Measurements from ENCODE around the gene DIAPH2. TPM values are rescaled to one million over a fixed set of nuclear protein-coding genes. Genes with fewer than 3 reads are reported as not detected.

Gene DIAPH2
- polyA plus RNA-seq, 1 experiment, result 3.1 TPM

- H3K36me3 ChIP-seq (ENCODE audit: control insufficient read depth, insufficient read depth, low read length), result no peaks in the 10 kb centered on the region
- no peak overlapping the region for H3K4me3 ChIP-seq (ENCODE audit: low read depth, low read length)
- POLR2A ChIA-PET, result no interaction called here
- DNase-seq (ENCODE audit: low read depth), result no peak
- TF ChIP-seq CTCF (IDR thresholded peaks at IDR 0.05; ENCODE audit: insufficient read depth, low read depth, low read length), result no peak
- CTCF ChIA-PET, result no interaction called here
- no peaks in the 10 kb centered on the region for H3K27me3 ChIP-seq (ENCODE audit: control insufficient read depth, insufficient read depth, low read length)
Observed at GRCh38 chrX:97416461-97416860, 731.8 kb downstream of the DIAPH2 start.

- CTCF ChIA-PET, result no interaction called here
- Histone ChIP-seq H3K36me3 (ENCODE audit: control insufficient read depth, insufficient read depth, low read length) (no peaks in the 10 kb centered on the region), H3K27me3 (ENCODE audit: control insufficient read depth, insufficient read depth, low read length) (no peaks in the 10 kb centered on the region), H3K4me3 (ENCODE audit: low read depth, low read length) (no peak overlapping the region)
- no peak for DNase-seq (ENCODE audit: low read depth)
- POLR2A ChIA-PET, result no interaction called here
- TF ChIP-seq CTCF (IDR thresholded peaks at IDR 0.05; ENCODE audit: insufficient read depth, low read depth, low read length), result no peak
Observed at GRCh38 chrX:97429101-97429500, 744.5 kb downstream of the DIAPH2 start.

GRCh38 chrX:97431281-97431680 lies 746.6 kb downstream of the DIAPH2 start:
- ChIA-PET POLR2A (no interaction called here), CTCF (no interaction called here)
- Histone ChIP-seq H3K27me3 (ENCODE audit: control insufficient read depth, insufficient read depth, low read length) (no peaks in the 10 kb centered on the region), H3K4me3 (ENCODE audit: low read depth, low read length) (no peak overlapping the region), H3K36me3 (ENCODE audit: control insufficient read depth, insufficient read depth, low read length) (no peaks in the 10 kb centered on the region)
- TF ChIP-seq CTCF (IDR thresholded peaks at IDR 0.05; ENCODE audit: insufficient read depth, low read depth, low read length), result no peak
- no peak for DNase-seq (ENCODE audit: low read depth)

- POLR2A ChIA-PET, result no interaction called here
Observed at GRCh38 chrX:97446298-97446882, 761.7 kb downstream of the DIAPH2 start.

GRCh38 chrX:97447306-97447705 lies 762.7 kb downstream of the DIAPH2 start:
- CTCF ChIA-PET, result interaction anchor here (0.6 to 0.8 kb wide), 2 partner anchors 9 to 28 kb away, joined by 3 read pairs; no protein-coding TSS in a partner anchor
- POLR2A ChIA-PET, result no interaction called here
- Histone ChIP-seq H3K36me3 (ENCODE audit: control insufficient read depth, insufficient read depth, low read length) (no peaks in the 10 kb centered on the region), H3K27me3 (ENCODE audit: control insufficient read depth, insufficient read depth, low read length) (no peaks in the 10 kb centered on the region), H3K4me3 (ENCODE audit: low read depth, low read length) (no peak overlapping the region)
- no peak for TF ChIP-seq CTCF (IDR thresholded peaks at IDR 0.05; ENCODE audit: insufficient read depth, low read depth, low read length)
- DNase-seq (ENCODE audit: low read depth), result no peak

More at GRCh38 chrX:97446298-97446882, 761.7 kb downstream of the DIAPH2 start:
- H3K4me3 ChIP-seq (ENCODE audit: low read depth, low read length), result no peak overlapping the region
- no peaks in the 10 kb centered on the region for H3K27me3 ChIP-seq (ENCODE audit: control insufficient read depth, insufficient read depth, low read length)
- CTCF ChIA-PET, result interaction anchor here (0.8 kb wide), 1 partner anchor 29 kb away, joined by 3 read pairs; no protein-coding TSS in a partner anchor
- no peaks in the 10 kb centered on the region for H3K36me3 ChIP-seq (ENCODE audit: control insufficient read depth, insufficient read depth, low read length)
- no peak for DNase-seq (ENCODE audit: low read depth)
- 0 out of 2 replicates have a peak, but pooled peaks have one; percentile 18 for TF ChIP-seq CTCF (IDR thresholded peaks at IDR 0.05; ENCODE audit: insufficient read depth, low read depth, low read length)
